ENCODE data around the gene NKPD1. TPM values are rescaled to one million over a fixed set of nuclear protein-coding genes. Genes with fewer than 3 reads are reported as not detected.

NKPD1 gene
- total RNA-seq, 3 donors from 2014 or later (not counting 1 experiment from before 2014, with no cell fraction given) = 0.55 to 1.00 (median 0.66) TPM

- 93% methylated on average over 5 of the region's 5 CpGs for WGBS (ENCODE audit: insufficient coverage)
- Histone ChIP-seq H3K27me3 (ENCODE audit: control insufficient read depth, insufficient read depth, low read length) (no peaks in the 10 kb centered on the region), H3K9me3 (ENCODE audit: control insufficient read depth, insufficient read depth, low read length) (no peaks in the 10 kb centered on the region), H3K36me3 (ENCODE audit: control insufficient read depth, insufficient read depth, low read length) (peaks cover 12% of the 10 kb centered on the region), H3K4me3 (ENCODE audit: low read length) (no peak overlapping the region), H3K27ac (ENCODE audit: low read length) (no peak overlapping the region), H3K4me1 (ENCODE audit: control insufficient read depth, insufficient read depth, low read length) (peaks cover 25% of the 10 kb centered on the region)
- DNase-seq = no peak
- no peak for TF ChIP-seq CTCF (IDR thresholded peaks at IDR 0.05)
- Mint-ChIP-seq H3K9me3 (no peaks in the 10 kb centered on the region), H3K4me1 (peaks cover 11 to 33% of the 10 kb centered on the region in 2 donors), H3K4me3 (no peak overlapping the region), H3K27ac (no peak overlapping the region), H3K27me3 (ENCODE audit: low read depth in 2 of 2) (no peaks in the 10 kb centered on the region), H3K36me3 (no peaks in the 10 kb centered on the region)
- ATAC-seq = no peak
- intact Hi-C loops (cut with micrococcal nuclease) = no loop called here
These were observed 23.3 kb upstream of the NKPD1 start for GRCh38 chr19:45184115-45184514.

GRCh38 chr19:45182758-45183157 lies 22.0 kb upstream of the NKPD1 start:
- H3K27me3 ChIP-seq (ENCODE audit: control insufficient read depth, insufficient read depth, low read length) = no peaks in the 10 kb centered on the region
- TF ChIP-seq CTCF (IDR thresholded peaks at IDR 0.05) = no peak
- peaks cover 12% of the 10 kb centered on the region for H3K36me3 ChIP-seq (ENCODE audit: control insufficient read depth, insufficient read depth, low read length)
- no peaks in the 10 kb centered on the region for H3K9me3 Mint-ChIP-seq
- ATAC-seq (no peak), DNase-seq (no peak)
- H3K4me1 ChIP-seq (ENCODE audit: control insufficient read depth, insufficient read depth, low read length) = peaks cover 29% of the 10 kb centered on the region
- H3K4me3 Mint-ChIP-seq = no peak overlapping the region
- H3K4me1 Mint-ChIP-seq = peaks cover 11 to 38% of the 10 kb centered on the region in 2 donors
- H3K27me3 Mint-ChIP-seq (ENCODE audit: low read depth in 2 of 2) = no peaks in the 10 kb centered on the region
- H3K27ac Mint-ChIP-seq = no peak overlapping the region
- no peaks in the 10 kb centered on the region for H3K36me3 Mint-ChIP-seq
- WGBS (ENCODE audit: insufficient coverage) = 92% methylated on average over 4 of the region's 4 CpGs
- intact Hi-C loops (cut with micrococcal nuclease) = no loop called here
- no peak overlapping the region for H3K27ac ChIP-seq (ENCODE audit: low read length)
- no peak overlapping the region for H3K4me3 ChIP-seq (ENCODE audit: low read length)
- H3K9me3 ChIP-seq (ENCODE audit: control insufficient read depth, insufficient read depth, low read length) = no peaks in the 10 kb centered on the region

- Histone ChIP-seq H3K36me3 (ENCODE audit: control insufficient read depth, insufficient read depth, low read length) (peaks cover 12% of the 10 kb centered on the region), H3K4me3 (ENCODE audit: low read length) (no peak overlapping the region), H3K9me3 (ENCODE audit: control insufficient read depth, insufficient read depth, low read length) (no peaks in the 10 kb centered on the region), H3K27ac (ENCODE audit: low read length) (no peak overlapping the region), H3K4me1 (ENCODE audit: control insufficient read depth, insufficient read depth, low read length) (peaks cover 34% of the 10 kb centered on the region), H3K27me3 (ENCODE audit: control insufficient read depth, insufficient read depth, low read length) (no peaks in the 10 kb centered on the region)
- H3K27ac Mint-ChIP-seq = peak overlapping the region; percentile 69 to 74
- peak in 1 of 2 donors; percentile 3 for DNase-seq
- H3K4me3 Mint-ChIP-seq = peak overlapping the region; percentile 82
- peaks cover 11 to 38% of the 10 kb centered on the region in 2 donors for H3K4me1 Mint-ChIP-seq
- no peak for TF ChIP-seq CTCF (IDR thresholded peaks at IDR 0.05)
- no peak for ATAC-seq
- 94% methylated on average over 7 of the region's 7 CpGs for WGBS (ENCODE audit: insufficient coverage)
- no peaks in the 10 kb centered on the region for H3K9me3 Mint-ChIP-seq
- no peaks in the 10 kb centered on the region for H3K36me3 Mint-ChIP-seq
- intact Hi-C loops (cut with micrococcal nuclease) = no loop called here
- H3K27me3 Mint-ChIP-seq (ENCODE audit: low read depth in 2 of 2) = no peaks in the 10 kb centered on the region
These were observed 20.2 kb upstream of the NKPD1 start for GRCh38 chr19:45180936-45181335.

- peak in 1 of 2 donors; percentile 10 for DNase-seq
These were observed 19.1 kb upstream of the NKPD1 start for GRCh38 chr19:45179892-45180370.

More at GRCh38 chr19:45179892-45180370, 19.1 kb upstream of the NKPD1 start:
- peak overlapping the region; percentile 82 for H3K4me3 Mint-ChIP-seq
- intact Hi-C loops (cut with micrococcal nuclease) = loop anchor here (2.0 to 5.0 kb wide), 3 partner anchors 87 to 317 kb away; partner anchors contain the start of genes GEMIN7, PPM1N, PPP1R37 and RTN2
- H3K27me3 Mint-ChIP-seq (ENCODE audit: low read depth in 2 of 2) = no peaks in the 10 kb centered on the region
- WGBS (ENCODE audit: insufficient coverage) = 74% methylated on average over 8 of the region's 9 CpGs
- peaks cover 11 to 38% of the 10 kb centered on the region in 2 donors for H3K4me1 Mint-ChIP-seq
- no peaks in the 10 kb centered on the region for H3K9me3 Mint-ChIP-seq
- H3K27me3 ChIP-seq (ENCODE audit: control insufficient read depth, insufficient read depth, low read length) = no peaks in the 10 kb centered on the region
- peak overlapping the region; percentile 69 to 74 for H3K27ac Mint-ChIP-seq
- no peaks in the 10 kb centered on the region for H3K9me3 ChIP-seq (ENCODE audit: control insufficient read depth, insufficient read depth, low read length)
- no peak overlapping the region for H3K4me3 ChIP-seq (ENCODE audit: low read length)
- no peaks in the 10 kb centered on the region for H3K36me3 Mint-ChIP-seq
- peaks cover 34% of the 10 kb centered on the region for H3K4me1 ChIP-seq (ENCODE audit: control insufficient read depth, insufficient read depth, low read length)
- H3K36me3 ChIP-seq (ENCODE audit: control insufficient read depth, insufficient read depth, low read length) = peaks cover 12% of the 10 kb centered on the region
- H3K27ac ChIP-seq (ENCODE audit: low read length) = no peak overlapping the region
- no peak for TF ChIP-seq CTCF (IDR thresholded peaks at IDR 0.05)
- no peak for ATAC-seq
